KMS-11 (cell line): Measurements from ENCODE around the gene SLC25A13.
"Not testable (repeated sequence)": the region's sequence is repeated elsewhere in the genome, so short reads cannot be mapped to it uniquely, and the experiment has no call there.

ENCODE experiments used
- H2AFZ ChIP-seq: fragments of 200-600 bp; sonication (generic); 2 replicates; pipeline ENCODE4 v1.6.1; 2016; ENCODE audit warnings: antibody characterized with exemption, mixed run types, low read depth
- H3K27ac ChIP-seq: fragments of 200-600 bp; sonication (generic); 2 replicates; pipeline ENCODE4 v1.6.1; 2016; ENCODE audit warnings: mild to moderate bottlenecking, mixed run types
- H3K27me3 ChIP-seq: fragments of 200-600 bp; sonication (generic); 2 replicates; pipeline ENCODE4 v1.6.1; 2017; ENCODE audit warnings: mild to moderate bottlenecking, low read depth, mixed run types, moderate library complexity; ENCODE audit not compliant: insufficient read depth
- H3K36me3 ChIP-seq: fragments of 200-600 bp; sonication (generic); 2 replicates; pipeline ENCODE4 v1.6.1; 2017; ENCODE audit warnings: mild to moderate bottlenecking, mixed run types; ENCODE audit not compliant: insufficient read depth
- H3K4me1 ChIP-seq: fragments of 200-600 bp; sonication (generic); 2 replicates; pipeline ENCODE4 v1.6.1; 2016; ENCODE audit warnings: mild to moderate bottlenecking, low read depth, mixed run types; ENCODE audit not compliant: poor library complexity, severe bottlenecking
- H3K4me2 ChIP-seq: fragments of 200-600 bp; sonication (generic); 2 replicates; pipeline ENCODE4 v1.7.0; 2016; ENCODE audit warnings: mild to moderate bottlenecking, mixed run types
- H3K4me3 ChIP-seq: fragments of 200-600 bp; sonication (generic); IDR thresholded peaks from 2 replicates; pipeline ENCODE4 v1.6.1; 2017; ENCODE audit warnings: low read depth, low read length, mixed read lengths; ENCODE audit not compliant: insufficient read depth
- H3K79me2 ChIP-seq: fragments of 200-600 bp; sonication (generic); 2 replicates; pipeline ENCODE4 v1.6.1; 2016; ENCODE audit warnings: low read depth, mixed run types; ENCODE audit not compliant: insufficient read depth
- H3K9ac ChIP-seq: fragments of 200-600 bp; sonication (generic); 2 replicates; pipeline ENCODE4 v1.6.1; 2016; ENCODE audit warnings: mild to moderate bottlenecking, mixed run types
- H4K20me1 ChIP-seq: fragments of 200-600 bp; sonication (generic); 2 replicates; pipeline ENCODE4 v1.6.1; 2016; ENCODE audit warnings: mild to moderate bottlenecking, mixed run types; ENCODE audit not compliant: insufficient read depth
- CTCF ChIP-seq: fragments of 200-600 bp; sonication (generic); conservative IDR thresholded peaks from 2 replicates; pipeline ENCODE4 v1.6.1; 2017; ENCODE audit warnings: low read depth, mild to moderate bottlenecking, antibody characterized with exemption, low read length, moderate library complexity, mixed read lengths

Gene SLC25A13

GRCh38 chr7:96297876-96298275 is 24.0 kb downstream of the SLC25A13 start:
- Histone ChIP-seq H3K4me2 (no peak overlapping the region), H3K4me1 (peaks cover 18% of the 10 kb centered on the region), H3K79me2 (0 out of 2 replicates have a peak, but pooled peaks cover 4% of the 10 kb centered on the region), H3K27me3 (no peaks in the 10 kb centered on the region), H2AFZ (no peak overlapping the region), H3K27ac (no peak overlapping the region), H3K4me3 (no peak overlapping the region), H3K9ac (no peak overlapping the region), H4K20me1 (no peaks in the 10 kb centered on the region), H3K36me3 (peaks cover 3% of the 10 kb centered on the region; the same call in 1 of the 2 replicates)
- TF ChIP-seq CTCF = no peak

GRCh38 chr7:96297446-96297845 is 24.5 kb downstream of the SLC25A13 start:
- H3K9ac ChIP-seq, H3K27me3 ChIP-seq, H3K79me2 ChIP-seq, H3K36me3 ChIP-seq, H4K20me1 ChIP-seq, H2AFZ ChIP-seq, H3K27ac ChIP-seq, H3K4me3 ChIP-seq, H3K4me2 ChIP-seq: not testable (repeated sequence)
- H3K4me1 ChIP-seq = peaks cover 18% of the 10 kb centered on the region

GRCh38 chr7:96293911-96294310 is 28.0 kb downstream of the SLC25A13 start:
- not testable (repeated sequence) for H2AFZ ChIP-seq, H3K79me2 ChIP-seq, H3K27ac ChIP-seq, H4K20me1 ChIP-seq, H3K27me3 ChIP-seq, H3K9ac ChIP-seq, H3K36me3 ChIP-seq, H3K4me2 ChIP-seq, H3K4me3 ChIP-seq
- H3K4me1 ChIP-seq = peaks cover 11% of the 10 kb centered on the region

DNA sequence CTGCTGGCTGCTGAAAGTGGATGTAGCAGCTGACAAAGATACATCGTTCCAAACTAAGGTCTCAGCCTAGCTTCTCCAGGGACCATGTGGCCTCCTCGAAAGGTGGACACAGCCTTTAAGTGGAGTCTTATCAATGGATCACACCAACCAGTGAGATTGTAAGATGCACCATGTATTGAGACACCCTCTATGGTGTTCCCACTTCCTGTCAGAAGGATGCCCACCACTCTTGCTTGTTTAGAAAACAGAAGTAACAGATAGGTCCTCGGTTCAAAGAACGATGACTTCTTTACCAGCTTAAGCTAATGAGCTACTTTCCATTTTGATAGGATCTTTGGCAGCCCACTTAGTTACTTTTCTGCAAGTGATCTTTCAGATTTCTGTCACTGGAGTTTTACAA is 34.3 kb downstream of the SLC25A13 start:
- Histone ChIP-seq H3K36me3 (no peaks in the 10 kb centered on the region), H3K27me3 (no peaks in the 10 kb centered on the region), H2AFZ (no peak overlapping the region), H3K79me2 (peaks cover 14% of the 10 kb centered on the region; the same call in 1 of the 2 replicates), H3K4me1 (no peaks in the 10 kb centered on the region), H3K4me2 (no peak overlapping the region), H4K20me1 (no peaks in the 10 kb centered on the region), H3K27ac (no peak overlapping the region), H3K9ac (no peak overlapping the region), H3K4me3 (no peak overlapping the region)
- no peak for TF ChIP-seq CTCF

DNA sequence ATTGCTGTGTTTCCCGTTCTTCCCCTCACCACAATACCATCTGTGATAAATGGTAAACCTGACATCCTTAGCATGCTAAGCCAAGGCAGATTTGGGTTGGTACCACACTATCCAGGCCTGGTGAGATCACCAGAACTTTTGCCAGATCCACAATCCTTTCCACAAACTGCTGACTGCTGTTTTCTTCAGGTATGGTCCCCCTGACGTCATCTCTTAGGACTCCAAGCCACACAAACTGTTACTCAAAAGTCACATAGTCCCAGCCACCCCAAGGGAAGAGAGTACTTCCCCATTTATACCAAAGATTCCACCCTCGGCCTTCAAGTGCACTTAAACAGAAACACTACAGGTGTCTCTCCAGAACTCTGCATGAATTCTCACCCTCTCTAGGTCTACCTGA is 34.8 kb downstream of the SLC25A13 start:
- Histone ChIP-seq H3K27ac (no peak overlapping the region), H4K20me1 (no peaks in the 10 kb centered on the region), H2AFZ (no peak overlapping the region), H3K79me2 (peaks cover 13% of the 10 kb centered on the region; the same call in 1 of the 2 replicates), H3K36me3 (no peaks in the 10 kb centered on the region), H3K27me3 (no peaks in the 10 kb centered on the region), H3K4me3 (no peak overlapping the region), H3K4me2 (no peak overlapping the region), H3K9ac (no peak overlapping the region), H3K4me1 (no peaks in the 10 kb centered on the region)
- TF ChIP-seq CTCF = no peak
